LoVo (cell line): ENCODE data around the gene RTL1.

Experiments
- DNase-seq: peaks from one replicate; pipeline ENCODE4 v3.0.0-alpha.2; 2016; ENCODE audit warnings: low spot score

Gene RTL1

GRCh38 chr14:100834794-100835547, 68.6 kb downstream of the RTL1 start:
- no peak for DNase-seq

- DNase-seq = no peak
Observed at GRCh38 chr14:100834082-100834793, 69.3 kb downstream of the RTL1 start.

- DNase-seq = no peak
Observed at GRCh38 chr14:100832311-100832960, 71.1 kb downstream of the RTL1 start.

GRCh38 chr14:100830681-100831080, 72.8 kb downstream of the RTL1 start:
- DNase-seq = no peak
